HG02798 (cell line): ENCODE measurements around the gene PDHX.

ENCODE experiments used
- ATAC-seq: cut with Tn5 transposase; IDR thresholded peaks from one replicate; pipeline ENCODE4 v1.9.1; 2021; ENCODE audit warnings: mild to moderate bottlenecking; ENCODE audit not compliant: unreplicated experiment, poor library complexity

Gene PDHX

GRCh38 chr11:35041070-35041554 lies 124.7 kb downstream of the PDHX start:
- no peak for ATAC-seq

- no peak for ATAC-seq
Measured at GRCh38 chr11:35042224-35042623, 125.8 kb downstream of the PDHX start.

DNA sequence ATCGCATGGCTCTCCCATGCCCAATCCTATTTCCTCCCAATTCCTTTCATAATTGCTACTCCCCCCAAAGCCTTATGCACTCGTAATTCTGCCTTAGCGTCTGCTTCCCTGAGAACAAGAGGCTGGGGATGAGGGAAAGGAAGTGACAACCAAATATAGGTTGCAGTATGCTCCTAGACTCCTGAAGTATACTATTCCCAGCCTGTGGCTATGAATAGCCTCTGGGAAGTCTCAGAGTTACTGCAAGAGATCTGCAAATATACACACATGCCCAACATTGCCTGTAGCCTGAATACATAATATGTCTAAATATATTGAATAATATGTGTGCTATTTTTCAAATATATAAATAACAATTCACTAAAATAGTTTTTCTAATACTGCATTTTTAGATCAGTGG lies 126.5 kb downstream of the PDHX start:
- no peak for ATAC-seq

- no peak for ATAC-seq
Measured at GRCh38 chr11:35043936-35044335, 127.5 kb downstream of the PDHX start.

DNA sequence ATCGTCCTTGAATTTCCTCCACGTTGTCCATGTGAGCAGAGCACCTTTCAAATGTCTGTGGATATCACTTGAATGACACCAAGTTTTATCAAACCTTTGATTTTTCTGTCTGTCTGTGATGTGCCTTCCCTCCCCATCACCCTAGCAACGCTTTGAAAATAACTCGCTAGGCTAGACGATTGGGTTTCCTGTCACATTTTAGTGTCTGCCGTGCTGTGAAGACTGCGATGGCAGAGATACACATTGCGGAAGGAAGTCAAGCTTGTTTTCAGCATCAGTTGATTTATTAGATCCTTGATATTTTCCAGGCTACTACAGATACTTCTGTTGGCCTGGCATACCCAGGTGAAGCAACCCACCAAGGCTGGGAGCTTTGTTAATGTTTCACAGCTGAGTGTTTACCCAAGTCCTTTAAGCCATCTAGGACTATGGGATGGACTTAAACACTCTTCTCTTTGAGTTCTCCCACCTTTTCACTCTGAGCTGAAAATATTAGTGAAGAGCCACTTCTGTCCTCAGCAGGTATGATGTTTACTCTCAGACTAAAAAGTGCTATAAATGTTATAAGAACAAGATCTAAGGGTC lies 128.9 kb downstream of the PDHX start:
- peak; percentile 42 for ATAC-seq
